ENCODE data around the gene ITPK1.

Gene ITPK1

DNA sequence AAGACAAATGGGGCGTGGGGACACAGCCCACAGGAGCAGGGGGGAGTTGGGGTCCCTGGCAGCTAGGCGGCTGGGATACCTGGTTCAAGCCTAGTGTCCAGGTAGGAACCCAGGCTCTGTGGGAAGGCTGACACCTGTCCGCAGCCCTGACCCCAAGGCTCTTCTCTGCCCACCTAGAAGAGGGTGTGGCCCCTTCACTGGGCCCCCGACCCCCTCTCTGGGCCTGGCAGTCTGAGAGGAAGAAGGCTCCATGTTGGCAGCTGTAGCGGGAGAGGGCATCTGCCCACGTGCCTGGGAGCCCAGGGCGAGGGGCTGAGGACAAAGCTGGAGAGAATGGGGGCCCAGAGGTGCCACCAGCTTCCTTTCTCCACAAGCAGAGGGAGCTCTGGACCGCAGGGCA, 182.2 kb downstream of the ITPK1 start:
- no peaks in the 10 kb centered on the region for H4K20me1 ChIP-seq (ENCODE audit: insufficient read depth, low read length)
- TF ChIP-seq CTCF (IDR thresholded peaks at IDR 0.05; ENCODE audit: low read depth, low read length) = no peak
- no peak for TF ChIP-seq EZH2phosphoT487 (IDR thresholded peaks at IDR 0.05; ENCODE audit: low read depth)

GRCh38 chr14:92932448-92933395, 183.0 kb downstream of the ITPK1 start:
- H2AFZ ChIP-seq (ENCODE audit: low read depth, low read length) = no peak overlapping the region
- H3K27ac ChIP-seq (ENCODE audit: low read length) = no peak overlapping the region
- no peak overlapping the region for H3K9ac ChIP-seq (ENCODE audit: low read length)
- H3K27me3 ChIP-seq (ENCODE audit: low read depth, low read length) = no peaks in the 10 kb centered on the region
- H3K4me3 ChIP-seq (ENCODE audit: low read length) = no peak overlapping the region
- H3K9me3 ChIP-seq (ENCODE audit: insufficient read depth, low read length) = no peaks in the 10 kb centered on the region
- TF ChIP-seq EZH2phosphoT487 (IDR thresholded peaks at IDR 0.05; ENCODE audit: low read depth) = no peak
- TF ChIP-seq CTCF (IDR thresholded peaks at IDR 0.05; ENCODE audit: low read depth, low read length) = no peak
- H3K36me3 ChIP-seq (replicated peaks; ENCODE audit: low read depth, low read length) = no peaks in the 10 kb centered on the region
- H4K20me1 ChIP-seq (ENCODE audit: insufficient read depth, low read length) = no peaks in the 10 kb centered on the region
- no peak overlapping the region for H3K4me2 ChIP-seq (ENCODE audit: low read length)
- no peaks in the 10 kb centered on the region for H3K79me2 ChIP-seq (ENCODE audit: low read length)
- peaks cover 7% of the 10 kb centered on the region for H3K4me1 ChIP-seq (ENCODE audit: low read length)

More for the DNA sequence above, 182.2 kb downstream of the ITPK1 start:
- no peak overlapping the region for H3K27ac ChIP-seq (ENCODE audit: low read length)
- no peaks in the 10 kb centered on the region for H3K27me3 ChIP-seq (ENCODE audit: low read depth, low read length)
- H3K4me3 ChIP-seq (ENCODE audit: low read length) = no peak overlapping the region
- peaks cover 7% of the 10 kb centered on the region for H3K4me1 ChIP-seq (ENCODE audit: low read length)
- H3K9me3 ChIP-seq (ENCODE audit: insufficient read depth, low read length) = no peaks in the 10 kb centered on the region
- H3K36me3 ChIP-seq (replicated peaks; ENCODE audit: low read depth, low read length) = no peaks in the 10 kb centered on the region
- no peak overlapping the region for H3K4me2 ChIP-seq (ENCODE audit: low read length)
- H2AFZ ChIP-seq (ENCODE audit: low read depth, low read length) = no peak overlapping the region
- H3K79me2 ChIP-seq (ENCODE audit: low read length) = no peaks in the 10 kb centered on the region
- no peak overlapping the region for H3K9ac ChIP-seq (ENCODE audit: low read length)

GRCh38 chr14:92931681-92932447, 183.9 kb downstream of the ITPK1 start:
- no peak overlapping the region for H2AFZ ChIP-seq (ENCODE audit: low read depth, low read length)
- no peak overlapping the region for H3K27ac ChIP-seq (ENCODE audit: low read length)
- no peak overlapping the region for H3K9ac ChIP-seq (ENCODE audit: low read length)
- no peak overlapping the region for H3K4me2 ChIP-seq (ENCODE audit: low read length)
- TF ChIP-seq EZH2phosphoT487 (IDR thresholded peaks at IDR 0.05; ENCODE audit: low read depth) (no peak), CTCF (IDR thresholded peaks at IDR 0.05; ENCODE audit: low read depth, low read length) (no peak)
- no peak overlapping the region for H3K4me3 ChIP-seq (ENCODE audit: low read length)
- H3K4me1 ChIP-seq (ENCODE audit: low read length) = no peaks in the 10 kb centered on the region
- H3K9me3 ChIP-seq (ENCODE audit: insufficient read depth, low read length) = no peaks in the 10 kb centered on the region
- no peaks in the 10 kb centered on the region for H3K36me3 ChIP-seq (replicated peaks; ENCODE audit: low read depth, low read length)
- no peaks in the 10 kb centered on the region for H4K20me1 ChIP-seq (ENCODE audit: insufficient read depth, low read length)
- H3K79me2 ChIP-seq (ENCODE audit: low read length) = no peaks in the 10 kb centered on the region
- H3K27me3 ChIP-seq (ENCODE audit: low read depth, low read length) = no peaks in the 10 kb centered on the region
